Trophoblast cell (in vitro differentiated cells and primary cell): Measurements from ENCODE around the gene PKIG.

Experiments used
- DNase-seq, 2 donors: peaks; one replicate each; pipeline ENCODE4 v3.0.0-alpha.2; 2016
- H2AFZ ChIP-seq: 2 replicates; pipeline ENCODE4 v1.6.1; 2013; ENCODE audit warnings: low read length, moderate library complexity, mild to moderate bottlenecking; ENCODE audit not compliant: insufficient read depth, poor library complexity
- H2AK5ac ChIP-seq: 2 replicates; pipeline ENCODE4 v1.6.1; 2013; ENCODE audit warnings: mild to moderate bottlenecking, low read length
- H2BK120ac ChIP-seq: 2 replicates; pipeline ENCODE4 v1.6.1; 2013; ENCODE audit warnings: low read length, mild to moderate bottlenecking, moderate library complexity; ENCODE audit not compliant: insufficient read depth, poor library complexity
- H2BK12ac ChIP-seq: 2 replicates; pipeline ENCODE4 v1.6.1; 2013; ENCODE audit warnings: mild to moderate bottlenecking, low read length, moderate library complexity
- H2BK5ac ChIP-seq: 2 replicates; pipeline ENCODE4 v1.6.1; 2013; ENCODE audit warnings: low read length, low read depth, moderate library complexity, mild to moderate bottlenecking; ENCODE audit not compliant: poor library complexity
- H3K14ac ChIP-seq: 2 replicates; pipeline ENCODE4 v1.6.1; 2013; ENCODE audit warnings: mild to moderate bottlenecking, low read length
- H3K18ac ChIP-seq: 2 replicates; pipeline ENCODE4 v1.6.1; 2013; ENCODE audit warnings: mild to moderate bottlenecking, low read length
- H3K23ac ChIP-seq: 2 replicates; pipeline ENCODE4 v1.6.1; 2013; ENCODE audit warnings: low read length
- H3K27ac ChIP-seq: 2 replicates; pipeline ENCODE4 v1.5.1; 2013; ENCODE audit warnings: low read depth, mild to moderate bottlenecking, inconsistent platforms, low read length, moderate library complexity
- H3K27me3 ChIP-seq: 2 replicates; pipeline ENCODE4 v1.6.1; 2013; ENCODE audit warnings: inconsistent platforms, mild to moderate bottlenecking, low read length, moderate library complexity; ENCODE audit not compliant: insufficient read depth
- H3K36me3 ChIP-seq, 2 experiments: 1 replicate in 1 of 2; 2 replicates in 1 of 2; pipeline ENCODE4 v1.6.1; 2013; ENCODE audit warnings: low read length in 2 of 2, mild to moderate bottlenecking in 2 of 2, moderate library complexity in 1 of 2; ENCODE audit not compliant: insufficient read depth in 2 of 2, control insufficient read depth in 1 of 2
- H3K4ac ChIP-seq: 2 replicates; pipeline ENCODE4 v1.6.1; 2013; ENCODE audit warnings: low read depth, mild to moderate bottlenecking, low read length, moderate library complexity
- H3K4me1 ChIP-seq, 2 experiments: 1 replicate in 1 of 2; 2 replicates in 1 of 2; pipeline ENCODE4 v1.6.1; 2013; ENCODE audit warnings: low read length in 2 of 2, mild to moderate bottlenecking in 2 of 2, moderate library complexity in 1 of 2; ENCODE audit not compliant: insufficient read depth in 2 of 2, control insufficient read depth in 1 of 2
- H3K4me2 ChIP-seq: 2 replicates; pipeline ENCODE4 v1.6.1; 2013; ENCODE audit warnings: inconsistent platforms, mild to moderate bottlenecking, low read length, moderate library complexity
- H3K4me3 ChIP-seq: 2 replicates; pipeline ENCODE4 v1.5.1; 2013; ENCODE audit warnings: mild to moderate bottlenecking, low read depth, low read length, inconsistent platforms
- H3K79me1 ChIP-seq: one replicate; pipeline ENCODE4 v1.6.1; 2013; ENCODE audit warnings: low read length
- H3K79me2 ChIP-seq: 2 replicates; pipeline ENCODE4 v1.6.1; 2013; ENCODE audit warnings: low read length, mild to moderate bottlenecking; ENCODE audit not compliant: control insufficient read depth, insufficient read depth, poor library complexity
- H3K9ac ChIP-seq: 2 replicates; pipeline ENCODE4 v1.6.1; 2013; ENCODE audit warnings: mild to moderate bottlenecking, low read length
- H3K9me3 ChIP-seq: 2 replicates; pipeline ENCODE4 v1.6.1; 2013; ENCODE audit warnings: low read depth, mild to moderate bottlenecking, control low read depth, inconsistent platforms, low read length; ENCODE audit not compliant: insufficient read depth
- H4K12ac ChIP-seq: 2 replicates; pipeline ENCODE4 v1.6.1; 2013; ENCODE audit warnings: low read depth, mild to moderate bottlenecking, low read length, moderate library complexity
- H4K8ac ChIP-seq: 2 replicates; pipeline ENCODE4 v1.6.1; 2013; ENCODE audit warnings: low read depth, mild to moderate bottlenecking, low read length, moderate library complexity
- H4K91ac ChIP-seq: one replicate; pipeline ENCODE4 v1.6.1; 2013; ENCODE audit warnings: low read depth, mild to moderate bottlenecking, low read length, moderate library complexity
- WGBS: extraction: QIAGEN DNeasy Blood & Tissue Kit; methylation state at CpG from one replicate; pipeline ENCODE4 v1.1.7; 2013; ENCODE audit warnings: missing lambda C conversion rate; ENCODE audit not compliant: insufficient read length, insufficient coverage; ENCODE audit errors: extremely low coverage; 5-methylcytosine and 5-hydroxymethylcytosine counted together

The PKIG gene

GRCh38 chr20:44658810-44659209 is 76.4 kb downstream of the PKIG start:
- no peak overlapping the region for H4K8ac ChIP-seq
- H3K9ac ChIP-seq, result no peak overlapping the region
- no peak overlapping the region for H2AK5ac ChIP-seq
- no peak overlapping the region for H2BK5ac ChIP-seq
- no peaks in the 10 kb centered on the region for H3K79me2 ChIP-seq
- H3K4ac ChIP-seq, result no peak overlapping the region
- H2AFZ ChIP-seq, result no peak overlapping the region
- no peak overlapping the region for H3K23ac ChIP-seq
- H2BK120ac ChIP-seq, result no peak overlapping the region
- no peak overlapping the region for H3K4me3 ChIP-seq
- H4K91ac ChIP-seq, result no peak overlapping the region
- no peak overlapping the region for H3K14ac ChIP-seq
- H3K9me3 ChIP-seq, result peaks cover 3% of the 10 kb centered on the region
- no peak overlapping the region for H3K18ac ChIP-seq
- H3K4me2 ChIP-seq, result no peak overlapping the region
- no peaks in the 10 kb centered on the region for H3K27me3 ChIP-seq
- no peaks in the 10 kb centered on the region for H3K79me1 ChIP-seq
- no peak for DNase-seq
- no peaks in the 10 kb centered on the region for H3K4me1 ChIP-seq
- no peak overlapping the region for H2BK12ac ChIP-seq
- H4K12ac ChIP-seq, result no peak overlapping the region
- H3K27ac ChIP-seq, result no peak overlapping the region
- H3K36me3 ChIP-seq, result no peaks in the 10 kb centered on the region

- H3K9me3 ChIP-seq, result peaks cover 3% of the 10 kb centered on the region
- no peak overlapping the region for H4K91ac ChIP-seq
- H3K27ac ChIP-seq, result no peak overlapping the region
- no peak overlapping the region for H4K8ac ChIP-seq
- no peak overlapping the region for H4K12ac ChIP-seq
- no peak overlapping the region for H3K14ac ChIP-seq
- no CpG with 5 or more reads among the region's 2 CpGs for WGBS
- H3K4me2 ChIP-seq, result no peak overlapping the region
- no peaks in the 10 kb centered on the region for H3K27me3 ChIP-seq
- H3K18ac ChIP-seq, result no peak overlapping the region
- H3K4ac ChIP-seq, result no peak overlapping the region
- no peak for DNase-seq
- no peak overlapping the region for H3K9ac ChIP-seq
- H2AFZ ChIP-seq, result no peak overlapping the region
- no peaks in the 10 kb centered on the region for H3K36me3 ChIP-seq
- H2BK12ac ChIP-seq, result no peak overlapping the region
- no peak overlapping the region for H2BK5ac ChIP-seq
- no peaks in the 10 kb centered on the region for H3K79me1 ChIP-seq
- no peak overlapping the region for H2AK5ac ChIP-seq
- H3K4me1 ChIP-seq, result no peaks in the 10 kb centered on the region
- H3K4me3 ChIP-seq, result no peak overlapping the region
- no peak overlapping the region for H2BK120ac ChIP-seq
- H3K79me2 ChIP-seq, result no peaks in the 10 kb centered on the region
- H3K23ac ChIP-seq, result no peak overlapping the region
These were observed 77.6 kb downstream of the PKIG start for GRCh38 chr20:44659931-44660330.

GRCh38 chr20:44660581-44660980 is 78.2 kb downstream of the PKIG start:
- Histone ChIP-seq H3K14ac (no peak overlapping the region), H3K4me3 (no peak overlapping the region), H3K23ac (no peak overlapping the region), H4K12ac (no peak overlapping the region), H3K9me3 (peaks cover 3% of the 10 kb centered on the region), H3K79me2 (no peaks in the 10 kb centered on the region), H2AFZ (no peak overlapping the region), H3K4me2 (no peak overlapping the region), H3K36me3 (no peaks in the 10 kb centered on the region), H2BK120ac (no peak overlapping the region), H4K91ac (no peak overlapping the region), H3K4ac (no peak overlapping the region), H2BK12ac (no peak overlapping the region), H3K79me1 (no peaks in the 10 kb centered on the region), H2BK5ac (no peak overlapping the region), H3K4me1 (no peaks in the 10 kb centered on the region), H3K27me3 (no peaks in the 10 kb centered on the region), H3K27ac (no peak overlapping the region), H3K9ac (no peak overlapping the region), H4K8ac (no peak overlapping the region), H2AK5ac (no peak overlapping the region), H3K18ac (no peak overlapping the region)
- no CpG with 5 or more reads among the region's 5 CpGs for WGBS
- DNase-seq, result no peak

- Histone ChIP-seq H3K79me1 (no peaks in the 10 kb centered on the region), H2BK5ac (no peak overlapping the region), H3K27me3 (no peaks in the 10 kb centered on the region), H3K27ac (no peak overlapping the region), H2BK120ac (no peak overlapping the region), H3K18ac (no peak overlapping the region), H3K4me3 (no peak overlapping the region), H3K23ac (peak overlapping the region; percentile 87), H3K14ac (no peak overlapping the region), H2AK5ac (no peak overlapping the region), H3K9ac (no peak overlapping the region), H4K12ac (no peak overlapping the region), H2BK12ac (no peak overlapping the region), H4K8ac (no peak overlapping the region), H3K9me3 (peaks cover 3% of the 10 kb centered on the region), H3K79me2 (no peaks in the 10 kb centered on the region), H3K36me3 (no peaks in the 10 kb centered on the region), H2AFZ (no peak overlapping the region), H3K4ac (no peak overlapping the region), H3K4me1 (no peaks in the 10 kb centered on the region), H3K4me2 (no peak overlapping the region), H4K91ac (no peak overlapping the region)
- no CpG with 5 or more reads among the region's 3 CpGs for WGBS
- DNase-seq, result no peak
These were observed 79.9 kb downstream of the PKIG start for GRCh38 chr20:44662261-44662660.
